Mesenchymal stem cell (in vitro differentiated cells and primary cell): ENCODE data around the gene LZTS3.

Experiments
- DNase-seq: peaks from one replicate; pipeline ENCODE4 v3.0.0-alpha.2; 2013
- H2AFZ ChIP-seq: one replicate; pipeline ENCODE4 v1.6.1; 2013; ENCODE audit warnings: low read depth, mild to moderate bottlenecking, control low read depth, inconsistent platforms, low read length, moderate library complexity
- H2AK5ac ChIP-seq: 2 replicates; pipeline ENCODE4 v1.6.1; 2013; ENCODE audit warnings: low read length, moderate library complexity, mild to moderate bottlenecking, inconsistent platforms; ENCODE audit not compliant: severe bottlenecking
- H2BK120ac ChIP-seq: one replicate; pipeline ENCODE4 v1.6.1; 2013; ENCODE audit warnings: low read depth, mild to moderate bottlenecking, inconsistent platforms, low read length, moderate library complexity
- H2BK12ac ChIP-seq, 2 experiments: one replicate each; pipeline ENCODE4 v1.6.1; 2013; ENCODE audit warnings: inconsistent platforms in 2 of 2, low read length in 2 of 2, mild to moderate bottlenecking in 2 of 2, moderate library complexity in 2 of 2, control low read depth in 1 of 2
- H2BK15ac ChIP-seq: one replicate; pipeline ENCODE4 v1.6.1; 2013; ENCODE audit warnings: mild to moderate bottlenecking, low read depth, inconsistent platforms; ENCODE audit not compliant: poor library complexity, severe bottlenecking
- H2BK5ac ChIP-seq: 2 replicates; pipeline ENCODE4 v1.6.1; 2013; ENCODE audit warnings: low read depth, mild to moderate bottlenecking, low read length, control low read depth, inconsistent platforms; ENCODE audit not compliant: poor library complexity, severe bottlenecking
- H3K14ac ChIP-seq, 2 experiments: one replicate each; pipeline ENCODE4 v1.6.1; 2013; ENCODE audit warnings: inconsistent platforms in 2 of 2, low read length in 2 of 2, control low read depth in 1 of 2, mild to moderate bottlenecking in 1 of 2, moderate library complexity in 1 of 2
- H3K18ac ChIP-seq, 2 experiments: one replicate each; pipeline ENCODE4 v1.6.1; 2013; ENCODE audit warnings: inconsistent platforms in 2 of 2, low read length in 2 of 2, control low read depth in 1 of 2, low read depth in 1 of 2, mild to moderate bottlenecking in 1 of 2
- H3K23ac ChIP-seq, 2 experiments: one replicate each; pipeline ENCODE4 v1.6.1; 2013; ENCODE audit warnings: inconsistent platforms in 2 of 2, low read length in 2 of 2, mild to moderate bottlenecking in 2 of 2, moderate library complexity in 2 of 2, control low read depth in 1 of 2
- H3K27ac ChIP-seq: 2 replicates; pipeline ENCODE4 v1.5.1; 2013; ENCODE audit warnings: mild to moderate bottlenecking, moderate library complexity, low read length, control low read depth, inconsistent platforms; ENCODE audit not compliant: poor library complexity, severe bottlenecking
- H3K27me3 ChIP-seq, 2 experiments: 2 replicates each; pipeline versions ENCODE4 v1.6.1 to v1.7.0; 2013; ENCODE audit warnings: low read length in 2 of 2, mild to moderate bottlenecking in 2 of 2, moderate library complexity in 2 of 2, control low read depth in 1 of 2, inconsistent platforms in 1 of 2; ENCODE audit not compliant: control insufficient read depth in 1 of 2, insufficient read depth in 1 of 2
- H3K36me3 ChIP-seq, 2 experiments: 2 replicates each; pipeline versions ENCODE4 v1.6.1 to v1.7.0; 2013; ENCODE audit warnings: low read length in 2 of 2, control low read depth in 1 of 2, inconsistent platforms in 1 of 2, low read depth in 1 of 2, mild to moderate bottlenecking in 1 of 2; ENCODE audit not compliant: insufficient read depth in 2 of 2, control insufficient read depth in 1 of 2
- H3K4ac ChIP-seq, 2 experiments: one replicate each; pipeline ENCODE4 v1.6.1; 2013; ENCODE audit warnings: inconsistent platforms in 2 of 2, low read length in 2 of 2, mild to moderate bottlenecking in 2 of 2, moderate library complexity in 2 of 2, control low read depth in 1 of 2, low read depth in 1 of 2
- H3K4me1 ChIP-seq: 2 replicates; pipeline ENCODE4 v1.6.1; 2013; ENCODE audit warnings: low read depth, low read length, control low read depth; ENCODE audit not compliant: control insufficient read depth, insufficient read depth
- H3K4me2 ChIP-seq: 2 replicates; pipeline ENCODE4 v1.6.1; 2013; ENCODE audit warnings: low read length, mild to moderate bottlenecking, inconsistent platforms; ENCODE audit not compliant: poor library complexity, severe bottlenecking
- H3K4me3 ChIP-seq, 2 experiments: 2 replicates each; pipeline versions ENCODE4 v1.5.1 to v1.7.0; 2013; ENCODE audit warnings: low read length in 2 of 2, mild to moderate bottlenecking in 2 of 2, control low read depth in 1 of 2, low read depth in 1 of 2; ENCODE audit not compliant: insufficient read depth in 1 of 2
- H3K79me1 ChIP-seq: replicated peaks from 2 replicates; pipeline ENCODE4 v1.6.1; 2013; ENCODE audit warnings: mild to moderate bottlenecking, control low read depth, low read length, inconsistent platforms; ENCODE audit not compliant: poor library complexity, severe bottlenecking
- H3K9ac ChIP-seq: 2 replicates; pipeline ENCODE4 v1.7.0; 2013; ENCODE audit warnings: mild to moderate bottlenecking, low read length, moderate library complexity
- H3K9me3 ChIP-seq: 2 replicates; pipeline ENCODE4 v1.7.0; 2013; ENCODE audit warnings: mild to moderate bottlenecking, low read length; ENCODE audit not compliant: control insufficient read depth
- H4K8ac ChIP-seq: one replicate; pipeline ENCODE4 v1.6.1; 2013; ENCODE audit warnings: inconsistent platforms, mild to moderate bottlenecking, low read length, moderate library complexity
- H4K91ac ChIP-seq: one replicate; pipeline ENCODE4 v1.6.1; 2013; ENCODE audit warnings: mild to moderate bottlenecking, low read length, inconsistent platforms
- WGBS: methylation state at CpG from one replicate; pipeline ENCODE4 v1.1.7; 2013; ENCODE audit warnings: mixed read lengths; 5-methylcytosine and 5-hydroxymethylcytosine counted together

LZTS3 gene

GRCh38 chr20:3164043-3164762, 9.1 kb downstream of the LZTS3 start:
- H3K23ac ChIP-seq: no peak overlapping the region
- 92% methylated on average over 32 of the region's 32 CpGs for WGBS
- no peak overlapping the region for H3K9ac ChIP-seq

DNA sequence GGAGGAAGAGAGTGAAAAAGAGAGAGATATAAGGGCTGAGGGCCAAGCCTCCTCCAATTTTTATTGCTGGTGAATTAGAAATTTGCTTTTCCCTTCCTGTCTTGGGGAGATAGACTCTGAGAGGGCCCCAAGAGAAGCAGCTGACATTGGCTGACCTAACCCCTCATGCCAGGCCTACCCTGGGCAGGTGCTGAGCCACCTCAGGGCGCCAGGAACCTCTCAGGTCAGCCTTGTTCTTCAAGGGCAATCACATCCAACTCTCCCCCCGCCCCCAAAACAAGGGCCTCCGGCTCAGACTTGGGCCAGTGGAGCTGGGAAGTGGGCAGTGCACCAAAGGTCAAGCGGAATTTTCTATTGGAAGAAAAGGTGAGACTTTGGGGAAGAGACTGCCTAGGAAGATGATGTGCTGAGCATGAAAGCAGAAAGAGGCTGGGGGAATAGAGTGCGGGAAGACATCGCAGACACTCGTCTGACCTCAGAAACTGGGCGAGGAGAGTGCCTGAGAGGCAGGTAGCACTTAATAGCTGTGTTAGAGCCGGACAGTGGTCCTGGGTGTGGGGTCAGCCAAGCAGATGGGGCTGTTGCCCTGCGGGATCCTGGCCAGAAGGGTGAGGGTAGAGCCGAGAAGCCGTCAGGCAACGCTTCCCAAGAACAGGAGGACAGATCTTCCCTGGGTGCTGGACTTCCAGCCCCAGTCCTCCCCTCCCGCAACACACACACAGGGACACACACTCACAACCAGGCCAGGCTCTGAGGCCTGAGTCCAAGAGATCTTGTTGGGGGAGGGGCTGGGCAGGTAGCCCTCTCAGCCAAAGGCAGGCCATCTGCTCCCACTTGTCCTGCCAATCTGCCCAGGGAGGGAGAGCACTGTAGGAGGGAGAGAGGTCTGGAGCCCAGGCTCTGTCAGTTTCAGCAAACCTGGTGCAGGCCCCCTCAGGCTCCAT, 10.0 kb downstream of the LZTS3 start:
- H3K27ac ChIP-seq: no peak overlapping the region

More at GRCh38 chr20:3164043-3164762, 9.1 kb downstream of the LZTS3 start:
- Histone ChIP-seq H3K14ac (no peak overlapping the region), H3K79me1 (peaks cover 2% of the 10 kb centered on the region), H3K18ac (no peak overlapping the region), H2AK5ac (no peak overlapping the region), H2BK5ac (no peak overlapping the region), H3K4me1 (peaks cover 15% of the 10 kb centered on the region), H3K4me2 (no peak overlapping the region), H2BK12ac (no peak overlapping the region), H3K4ac (no peak overlapping the region), H3K36me3 (peaks cover 0 to 47% of the 10 kb centered on the region in 2 experiments), H4K91ac (no peak overlapping the region), H3K9me3 (no peaks in the 10 kb centered on the region), H3K27ac (no peak overlapping the region), H2BK15ac (peak overlapping the region; percentile 33), H2BK120ac (no peak overlapping the region), H3K27me3 (peaks cover 0 to 20% of the 10 kb centered on the region in 2 experiments), H2AFZ (no peak overlapping the region), H4K8ac (no peak overlapping the region), H3K4me3 (no peak overlapping the region)
- DNase-seq: no peak

GRCh38 chr20:3162080-3162611, 11.2 kb downstream of the LZTS3 start:
- Histone ChIP-seq H3K14ac (no peak overlapping the region), H3K4me2 (no peak overlapping the region), H3K9me3 (no peaks in the 10 kb centered on the region), H3K4me3 (no peak overlapping the region), H3K9ac (no peak overlapping the region), H2AFZ (no peak overlapping the region), H4K8ac (no peak overlapping the region), H2BK15ac (no peak overlapping the region), H3K18ac (no peak overlapping the region), H2AK5ac (no peak overlapping the region), H3K79me1 (no peaks in the 10 kb centered on the region), H3K27me3 (no peaks in the 10 kb centered on the region), H3K36me3 (peaks cover 0 to 39% of the 10 kb centered on the region in 2 experiments), H3K4me1 (peaks cover 10% of the 10 kb centered on the region), H2BK5ac (no peak overlapping the region), H2BK120ac (no peak overlapping the region), H4K91ac (no peak overlapping the region), H3K27ac (no peak overlapping the region), H2BK12ac (no peak overlapping the region), H3K4ac (no peak overlapping the region), H3K23ac (no peak overlapping the region)
- DNase-seq: no peak
- WGBS: 79% methylated on average over 9 of the region's 11 CpGs

More for the DNA sequence above, 10.0 kb downstream of the LZTS3 start:
- H3K27me3 ChIP-seq: peaks cover 0 to 11% of the 10 kb centered on the region in 2 experiments
- peaks cover 0 to 43% of the 10 kb centered on the region in 2 experiments for H3K36me3 ChIP-seq
- no peak overlapping the region for H3K23ac ChIP-seq
- no peak overlapping the region for H2BK5ac ChIP-seq
- no peaks in the 10 kb centered on the region for H3K9me3 ChIP-seq
- H3K4me1 ChIP-seq: peaks cover 13% of the 10 kb centered on the region
- no peak overlapping the region for H3K4me3 ChIP-seq
- H3K79me1 ChIP-seq: no peaks in the 10 kb centered on the region
- H4K91ac ChIP-seq: no peak overlapping the region
- DNase-seq: no peak
- H2AK5ac ChIP-seq: no peak overlapping the region
- WGBS: 80% methylated on average over 10 of the region's 14 CpGs
- peak overlapping the region; percentile 33 for H2BK15ac ChIP-seq
- H4K8ac ChIP-seq: no peak overlapping the region
- H3K4ac ChIP-seq: no peak overlapping the region
- H2BK120ac ChIP-seq: no peak overlapping the region
- H3K4me2 ChIP-seq: no peak overlapping the region
- H2AFZ ChIP-seq: no peak overlapping the region
- no peak overlapping the region for H3K9ac ChIP-seq
- no peak overlapping the region for H2BK12ac ChIP-seq
- no peak overlapping the region for H3K14ac ChIP-seq
- H3K18ac ChIP-seq: no peak overlapping the region
